K562 (cell line): ENCODE measurements around the gene SCUBE1.
"Not testable (repeated sequence)": the region's sequence is repeated elsewhere in the genome, so short reads cannot be mapped to it uniquely, and the experiment has no call there.

Experiments used
- AFF4 ChIP-seq: sonication (generic); formaldehyde crosslinking; IDR thresholded peaks from 2 replicates; pipeline ENCODE4 v1.8.0; 2023; ENCODE audit warnings: mild to moderate bottlenecking, missing genetic modification reagents
- FOXK1 ChIP-seq: sonication (generic); formaldehyde crosslinking; IDR thresholded peaks from 2 replicates; pipeline ENCODE4 v1.8.0; 2022; ENCODE audit warnings: missing genetic modification reagents, mild to moderate bottlenecking, borderline replicate concordance
- HDAC2 ChIP-seq: fragments of 450-650 bp; IDR thresholded peaks from 2 replicates; pipeline ENCODE4 v1.6.1; 2016; ENCODE audit warnings: mild to moderate bottlenecking
- IRF2 ChIP-seq: sonication (generic); formaldehyde crosslinking; IDR thresholded peaks from 2 replicates; pipeline ENCODE4 v1.8.1; 2022; ENCODE audit warnings: mild to moderate bottlenecking, missing genetic modification reagents
- NR2F6 ChIP-seq: fragments of 450-650 bp; formaldehyde crosslinking; IDR thresholded peaks from 2 replicates; pipeline ENCODE4 v1.4.0; 2020; ENCODE audit warnings: mild to moderate bottlenecking
- PHF8 ChIP-seq: fragments of 200-600 bp; sonication (generic); IDR thresholded peaks from 2 replicates; pipeline ENCODE4 v1.6.1; 2012; ENCODE audit warnings: mixed run types, mild to moderate bottlenecking, inconsistent platforms, low read length, moderate library complexity, borderline replicate concordance
- POLR2A ChIP-seq: fragments of 450-650 bp; conservative IDR thresholded peaks from 2 replicates; pipeline ENCODE4 v1.6.1; 2016
- POLR2AphosphoS5 ChIP-seq: IDR thresholded peaks from 2 replicates; pipeline ENCODE4 v1.6.1; 2011; ENCODE audit warnings: mild to moderate bottlenecking, low read depth, low read length, moderate library complexity; ENCODE audit not compliant: control insufficient read depth, insufficient read depth
- RNF2 ChIP-seq: sonication (generic); IDR thresholded peaks from 2 replicates; pipeline ENCODE4 v1.6.1; 2016

- not testable (repeated sequence) for TF ChIP-seq IRF2 (CRISPR knock-in tag); HDAC2; RNF2; FOXK1 (CRISPR knock-in tag); PHF8; POLR2AphosphoS5; POLR2A; NR2F6 (CRISPR knock-in tag); AFF4 (CRISPR knock-in tag)
Observed at GRCh38 chr22:43355688-43356087, 12.5 kb upstream of the SCUBE1 start.
